Mesendoderm (in vitro differentiated cells): ENCODE data around the gene AFDN.

ENCODE experiments used
- DNase-seq: peaks from one replicate; pipeline ENCODE4 v3.0.0; 2013
- H2AK5ac ChIP-seq: 2 replicates; pipeline ENCODE4 v1.6.1; 2013; ENCODE audit warnings: low read length, inconsistent platforms
- H2BK120ac ChIP-seq: 2 replicates; pipeline ENCODE4 v1.6.1; 2013; ENCODE audit warnings: low read depth, mild to moderate bottlenecking, low read length, moderate library complexity, mixed read lengths
- H2BK15ac ChIP-seq: replicated peaks from 2 replicates; pipeline ENCODE4 v1.6.1; 2013; ENCODE audit warnings: low read depth, mild to moderate bottlenecking, moderate library complexity
- H2BK5ac ChIP-seq: 2 replicates; pipeline ENCODE4 v1.6.1; 2013; ENCODE audit warnings: low read length, inconsistent platforms
- H3K18ac ChIP-seq: 2 replicates; pipeline ENCODE4 v1.6.1; 2013; ENCODE audit warnings: mild to moderate bottlenecking, low read length, mixed read lengths
- H3K23ac ChIP-seq: one replicate; pipeline ENCODE4 v1.6.1; 2013; ENCODE audit warnings: low read length
- H3K27ac ChIP-seq: 2 replicates; pipeline ENCODE4 v1.5.1; 2013; ENCODE audit warnings: low read depth, mild to moderate bottlenecking, inconsistent platforms, low read length, moderate library complexity
- H3K27me3 ChIP-seq: 2 replicates; pipeline ENCODE4 v1.6.1; 2013; ENCODE audit warnings: low read length, control low read depth, mild to moderate bottlenecking, inconsistent platforms; ENCODE audit not compliant: insufficient read depth, poor library complexity
- H3K36me3 ChIP-seq: 2 replicates; pipeline ENCODE4 v1.6.1; 2013; ENCODE audit warnings: low read length, inconsistent platforms; ENCODE audit not compliant: control insufficient read depth, insufficient read depth
- H3K4ac ChIP-seq: one replicate; pipeline ENCODE4 v1.6.1; 2013; ENCODE audit warnings: low read depth, mild to moderate bottlenecking, low read length, moderate library complexity
- H3K4me1 ChIP-seq: 2 replicates; pipeline ENCODE4 v1.6.1; 2013; ENCODE audit warnings: low read depth, low read length, inconsistent platforms; ENCODE audit not compliant: control insufficient read depth
- H3K4me2 ChIP-seq: 2 replicates; pipeline ENCODE4 v1.6.1; 2013; ENCODE audit warnings: low read length
- H3K4me3 ChIP-seq: 2 replicates; pipeline ENCODE4 v1.5.1; 2013; ENCODE audit warnings: mild to moderate bottlenecking, low read length
- H3K56ac ChIP-seq: one replicate; pipeline ENCODE4 v1.6.1; 2013; ENCODE audit warnings: low read length
- H3K79me1 ChIP-seq: 2 replicates; pipeline ENCODE4 v1.6.1; 2013; ENCODE audit warnings: low read length, inconsistent platforms
- H3K79me2 ChIP-seq: 2 replicates; pipeline ENCODE4 v1.6.1; 2013; ENCODE audit warnings: mild to moderate bottlenecking, low read length; ENCODE audit not compliant: control insufficient read depth, insufficient read depth
- H3K9ac ChIP-seq: 2 replicates; pipeline ENCODE4 v1.6.1; 2013; ENCODE audit warnings: low read length, inconsistent platforms
- H4K5ac ChIP-seq: one replicate; pipeline ENCODE4 v1.6.1; 2013; ENCODE audit warnings: low read length
- H4K8ac ChIP-seq: one replicate; pipeline ENCODE4 v1.6.1; 2013; ENCODE audit warnings: low read depth, mild to moderate bottlenecking, control low read depth, low read length, moderate library complexity
- WGBS: extraction: QIAGEN DNeasy Blood & Tissue Kit; methylation state at CpG from one replicate; pipeline ENCODE4 v1.1.7; 2013; ENCODE audit warnings: low lambda C conversion rate, missing lambda C conversion rate; ENCODE audit not compliant: insufficient coverage; ENCODE audit errors: extremely low coverage; 5-methylcytosine and 5-hydroxymethylcytosine counted together

The AFDN gene

DNA sequence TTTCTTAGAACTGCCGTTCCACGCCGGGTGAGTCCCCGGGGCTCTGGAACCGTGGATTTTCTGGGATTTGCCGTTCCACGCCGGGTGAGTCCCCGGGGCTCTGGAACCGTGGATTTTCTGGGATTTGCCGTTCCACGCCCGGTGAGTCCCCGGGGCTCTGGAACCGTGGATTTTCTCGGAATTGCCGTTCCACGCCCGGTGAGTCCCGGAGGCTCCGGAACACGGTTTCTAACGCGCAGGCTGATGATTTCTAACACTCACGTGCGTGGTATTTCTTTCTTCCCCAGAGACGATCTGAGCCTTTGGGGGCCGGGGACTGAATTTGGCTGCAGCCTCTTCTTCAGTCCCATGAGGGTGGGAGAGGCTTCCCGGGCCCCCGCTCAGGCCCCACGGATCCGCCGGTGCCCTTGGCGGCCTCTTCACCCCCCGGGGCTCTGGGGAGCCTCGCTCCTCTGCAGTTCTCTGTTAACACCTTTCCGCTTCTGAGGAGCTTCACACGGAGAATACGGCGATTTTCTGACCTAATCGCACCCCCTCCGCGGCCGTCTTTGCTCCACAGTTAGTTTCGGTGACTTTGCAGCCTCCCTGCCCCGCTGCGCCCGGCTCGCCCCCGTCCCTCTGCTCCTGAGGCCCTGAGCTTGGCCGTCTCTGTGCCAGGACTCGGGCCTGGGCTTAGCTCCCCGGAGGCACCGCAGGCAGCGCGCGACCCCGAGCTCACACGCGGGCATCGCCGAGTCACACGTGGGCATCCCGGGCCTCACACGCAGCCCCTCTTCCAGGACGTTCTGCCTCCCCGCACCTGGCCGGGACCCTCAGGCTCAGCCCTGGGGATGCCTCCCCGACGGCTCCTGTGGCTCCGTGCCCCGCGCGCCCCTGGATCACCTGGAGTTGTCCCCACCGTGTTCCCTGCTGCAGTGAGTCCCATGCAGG is 163.6 kb downstream of the AFDN start:
- Histone ChIP-seq H3K4ac (no peak overlapping the region), H3K4me1 (no peaks in the 10 kb centered on the region), H3K18ac (no peak overlapping the region), H3K23ac (no peak overlapping the region), H3K4me3 (no peak overlapping the region), H3K4me2 (no peak overlapping the region), H3K27me3 (no peaks in the 10 kb centered on the region), H3K79me1 (no peaks in the 10 kb centered on the region), H2BK120ac (no peak overlapping the region), H2BK5ac (no peak overlapping the region), H3K79me2 (no peaks in the 10 kb centered on the region), H4K8ac (no peak overlapping the region), H2AK5ac (no peak overlapping the region), H3K27ac (no peak overlapping the region), H2BK15ac (no peak overlapping the region), H3K36me3 (no peaks in the 10 kb centered on the region), H3K56ac (no peak overlapping the region), H4K5ac (no peak overlapping the region), H3K9ac (no peak overlapping the region)
- no peak for DNase-seq
- no CpG with 5 or more reads among the region's 75 CpGs for WGBS

DNA sequence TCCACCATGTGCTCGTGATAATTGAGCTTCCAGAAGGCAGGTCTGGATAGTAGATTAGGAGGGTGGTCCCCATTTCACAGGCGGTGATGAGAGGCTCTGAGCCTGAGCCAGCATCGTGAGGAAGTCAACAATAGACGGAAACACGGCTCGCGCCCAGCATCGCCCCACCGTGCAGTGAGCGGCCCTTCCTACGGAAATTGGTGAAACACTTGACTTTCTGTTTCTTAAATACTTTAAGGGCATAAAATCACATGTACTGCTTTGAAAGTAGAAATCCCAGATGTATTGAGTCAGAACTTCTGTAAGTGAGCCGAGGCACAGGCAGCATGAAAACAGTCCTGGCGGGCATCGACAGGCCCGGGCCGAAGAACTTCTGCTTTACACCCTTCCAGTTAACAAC is 166.5 kb downstream of the AFDN start:
- no peak overlapping the region for H3K23ac ChIP-seq
- DNase-seq: no peak
- H3K79me2 ChIP-seq: no peaks in the 10 kb centered on the region
- no peak overlapping the region for H4K5ac ChIP-seq
- no peaks in the 10 kb centered on the region for H3K79me1 ChIP-seq
- H2AK5ac ChIP-seq: no peak overlapping the region
- no peak overlapping the region for H2BK120ac ChIP-seq
- H3K4ac ChIP-seq: no peak overlapping the region
- no peaks in the 10 kb centered on the region for H3K4me1 ChIP-seq
- no peaks in the 10 kb centered on the region for H3K36me3 ChIP-seq
- no CpG with 5 or more reads among the region's 16 CpGs for WGBS
- H3K4me3 ChIP-seq: no peak overlapping the region
- H2BK15ac ChIP-seq: no peak overlapping the region
- no peak overlapping the region for H4K8ac ChIP-seq
- no peak overlapping the region for H3K4me2 ChIP-seq
- H2BK5ac ChIP-seq: no peak overlapping the region
- no peaks in the 10 kb centered on the region for H3K27me3 ChIP-seq
- no peak overlapping the region for H3K18ac ChIP-seq
- no peak overlapping the region for H3K27ac ChIP-seq
- H3K9ac ChIP-seq: no peak overlapping the region
- no peak overlapping the region for H3K56ac ChIP-seq

DNA sequence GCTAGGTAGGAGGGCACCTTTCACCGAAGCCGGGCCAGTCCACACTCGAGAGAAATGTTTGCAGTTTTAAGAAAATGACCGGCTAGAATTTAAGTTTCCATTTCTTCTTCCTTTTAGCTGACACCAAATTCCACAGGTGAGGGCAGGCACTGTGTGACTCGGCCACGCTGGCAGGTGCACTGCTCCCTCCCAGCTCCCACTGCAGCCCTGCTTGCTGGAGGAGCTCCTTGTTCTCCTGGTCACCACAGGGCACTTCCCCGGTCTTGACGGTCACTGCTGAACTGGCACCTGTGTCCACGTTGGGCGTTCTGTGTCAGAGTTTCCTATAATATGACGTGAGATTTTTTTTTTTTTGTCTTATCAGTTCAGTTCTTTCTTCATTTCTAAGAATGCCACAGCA is 167.1 kb downstream of the AFDN start:
- no peak for DNase-seq
- Histone ChIP-seq H3K27ac (no peak overlapping the region), H3K4me2 (no peak overlapping the region), H2BK5ac (no peak overlapping the region), H3K4ac (no peak overlapping the region), H3K79me1 (no peaks in the 10 kb centered on the region), H3K4me3 (no peak overlapping the region), H2BK120ac (no peak overlapping the region), H3K79me2 (no peaks in the 10 kb centered on the region), H4K5ac (no peak overlapping the region), H3K9ac (no peak overlapping the region), H2AK5ac (no peak overlapping the region), H3K23ac (no peak overlapping the region), H3K27me3 (no peaks in the 10 kb centered on the region), H3K18ac (no peak overlapping the region), H3K36me3 (no peaks in the 10 kb centered on the region), H3K4me1 (no peaks in the 10 kb centered on the region), H4K8ac (no peak overlapping the region), H2BK15ac (no peak overlapping the region), H3K56ac (no peak overlapping the region)
- WGBS: no CpG with 5 or more reads among the region's 11 CpGs

DNA sequence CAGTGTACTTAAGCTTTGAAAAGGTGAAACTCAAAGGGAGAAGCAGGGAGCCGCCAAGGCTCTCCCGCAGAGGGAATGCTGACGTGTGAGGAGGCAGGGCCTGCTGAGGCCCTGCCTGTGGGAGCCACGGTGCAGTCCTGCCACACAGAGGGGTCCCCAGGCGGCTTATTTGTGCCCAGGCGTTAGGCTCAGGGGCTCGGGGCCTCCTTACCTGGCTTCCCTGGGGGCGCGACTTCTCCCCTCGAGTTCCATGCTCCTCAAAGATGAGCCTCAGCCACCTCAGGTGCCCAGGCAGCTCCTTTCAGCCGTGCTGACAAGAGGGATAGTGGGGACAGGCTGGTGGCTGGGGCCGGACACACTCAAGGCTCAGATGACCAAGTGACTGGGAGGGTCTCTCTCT is 168.6 kb downstream of the AFDN start:
- Histone ChIP-seq H2BK5ac (no peak overlapping the region), H2BK15ac (no peak overlapping the region), H2BK120ac (no peak overlapping the region), H3K27me3 (no peaks in the 10 kb centered on the region), H3K36me3 (no peaks in the 10 kb centered on the region), H3K56ac (peak overlapping the region; percentile 15), H3K79me1 (no peaks in the 10 kb centered on the region), H3K4ac (no peak overlapping the region), H2AK5ac (no peak overlapping the region), H3K23ac (no peak overlapping the region), H3K4me2 (no peak overlapping the region), H3K79me2 (no peaks in the 10 kb centered on the region), H3K9ac (no peak overlapping the region), H4K8ac (no peak overlapping the region), H4K5ac (no peak overlapping the region), H3K27ac (no peak overlapping the region), H3K4me1 (no peaks in the 10 kb centered on the region), H3K4me3 (no peak overlapping the region), H3K18ac (no peak overlapping the region)
- WGBS: no CpG with 5 or more reads among the region's 12 CpGs
- no peak for DNase-seq

- no peak overlapping the region for H3K4me3 ChIP-seq
- no peak overlapping the region for H2BK120ac ChIP-seq
- H4K8ac ChIP-seq: no peak overlapping the region
- H3K4me2 ChIP-seq: no peak overlapping the region
- H4K5ac ChIP-seq: no peak overlapping the region
- H3K18ac ChIP-seq: no peak overlapping the region
- H3K27ac ChIP-seq: no peak overlapping the region
- no peak overlapping the region for H3K4ac ChIP-seq
- H2BK5ac ChIP-seq: no peak overlapping the region
- H3K56ac ChIP-seq: peak overlapping the region; percentile 30
- no peaks in the 10 kb centered on the region for H3K79me2 ChIP-seq
- H3K36me3 ChIP-seq: no peaks in the 10 kb centered on the region
- no CpG with 5 or more reads among the region's 22 CpGs for WGBS
- no peak overlapping the region for H2BK15ac ChIP-seq
- H3K9ac ChIP-seq: no peak overlapping the region
- H3K4me1 ChIP-seq: no peaks in the 10 kb centered on the region
- no peaks in the 10 kb centered on the region for H3K27me3 ChIP-seq
- H3K23ac ChIP-seq: no peak overlapping the region
- H2AK5ac ChIP-seq: peak overlapping the region; percentile 74
- H3K79me1 ChIP-seq: no peaks in the 10 kb centered on the region
- no peak for DNase-seq
Observed at GRCh38 chr6:167995731-167996151, 169.0 kb downstream of the AFDN start.
